H54 (cell line): Measurements from ENCODE around the gene LGR6.
"Not testable (repeated sequence)": the region's sequence is repeated elsewhere in the genome, so short reads cannot be mapped to it uniquely, and the experiment has no call there.

ENCODE experiments used
- DNase-seq: peaks from one replicate; pipeline ENCODE4 v3.0.0; 2011; ENCODE audit warnings: low spot score, mixed read lengths; ENCODE audit not compliant: insufficient read length
- FAIRE-seq: peaks from 3 replicates; lab custom pipeline; 2011; peaks lifted over from hg19 to GRCh38; lab: Jason Lieb, UNC
- POLR2A ChIP-seq: IDR thresholded peaks from 2 replicates; pipeline ENCODE4 v1.6.1; 2011; ENCODE audit warnings: low read depth, mild to moderate bottlenecking, low read length

Gene LGR6

DNA sequence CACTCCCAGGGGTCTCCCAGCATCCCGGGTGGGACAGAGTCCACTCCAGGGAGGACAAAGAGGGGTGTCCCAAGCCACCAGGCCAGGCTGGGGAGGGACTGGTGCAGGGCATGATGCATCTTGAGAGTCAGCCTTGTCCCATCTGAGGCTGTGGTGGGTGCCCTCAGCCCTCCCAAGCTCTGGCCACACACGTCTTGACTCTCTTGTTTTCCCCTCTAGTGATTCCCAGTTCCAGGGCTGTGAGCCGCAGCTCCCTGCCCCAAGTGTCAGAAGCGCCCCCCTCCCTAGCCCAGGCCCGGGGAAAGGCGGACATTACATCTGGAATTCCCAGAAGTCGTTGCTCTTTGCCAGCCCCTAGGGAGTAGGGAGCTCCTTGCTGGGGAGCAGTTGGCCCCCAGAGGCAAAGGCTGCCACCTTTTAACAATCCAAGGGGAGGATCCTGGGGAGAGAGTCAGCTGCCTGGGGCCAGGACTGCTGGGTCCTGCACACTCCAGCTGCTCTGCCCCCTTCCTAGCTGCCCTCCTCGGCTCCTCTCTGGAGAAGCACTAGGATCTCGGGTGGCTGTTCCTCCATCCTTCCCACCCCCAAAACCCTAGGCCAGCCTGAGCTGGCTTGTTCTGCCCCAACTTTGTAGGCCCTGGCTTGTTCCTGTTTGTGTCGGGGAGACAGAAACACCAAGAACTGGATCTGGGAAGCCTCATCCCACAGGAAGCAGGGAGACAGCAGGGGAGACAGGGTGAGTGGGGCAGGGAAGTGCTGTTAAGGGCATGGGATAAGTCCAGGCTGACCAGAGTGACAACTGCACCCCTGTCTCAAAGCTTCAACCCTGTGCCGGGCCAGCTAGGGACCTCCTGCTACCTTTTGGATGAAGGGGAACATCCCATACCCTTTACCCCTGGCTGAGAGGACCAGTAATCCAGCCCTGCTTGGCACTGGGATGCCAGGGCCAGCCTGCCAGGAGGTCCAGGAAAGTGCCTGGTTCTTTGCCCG, 30.0 kb upstream of the LGR6 start:
- no peak for TF ChIP-seq POLR2A
- DNase-seq (no peak), FAIRE-seq (no peak)

DNA sequence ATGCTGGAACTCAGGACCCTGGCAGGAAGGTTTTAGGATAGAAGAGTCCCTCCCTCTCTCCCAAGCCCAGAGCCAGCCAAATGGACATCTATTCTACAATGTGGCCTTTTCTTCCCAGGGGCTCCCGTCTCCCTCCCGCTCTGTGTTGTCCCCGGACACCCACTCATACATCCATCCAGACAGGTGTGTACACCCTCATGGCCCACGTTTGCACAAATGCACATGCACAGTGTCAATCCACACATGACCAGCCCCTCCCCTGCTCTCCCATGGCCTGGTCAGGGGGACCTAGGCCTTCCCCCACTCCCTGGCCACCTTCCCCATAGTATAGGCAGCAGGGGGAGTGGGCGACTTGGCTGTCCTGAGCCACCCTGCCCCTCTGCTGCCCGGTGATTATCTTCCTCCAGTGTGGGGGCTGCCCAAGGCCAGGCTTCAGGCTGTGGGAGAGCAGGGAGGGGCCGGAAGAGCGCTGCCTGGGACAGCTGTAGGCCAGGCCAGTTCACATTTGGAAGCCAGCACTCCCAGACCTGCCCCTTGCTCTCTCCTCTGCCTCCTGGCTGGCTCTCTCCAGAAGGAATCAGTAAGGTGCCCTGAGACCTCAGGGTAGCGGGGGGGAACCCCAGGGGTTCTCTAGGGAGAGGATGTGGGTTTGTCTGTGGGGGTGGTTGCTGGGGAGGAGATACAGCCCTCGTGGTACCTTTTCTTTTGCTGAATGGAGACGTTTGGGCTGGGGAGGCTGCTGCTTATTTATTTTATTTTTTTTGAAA, 29.1 kb upstream of the LGR6 start:
- no peak for TF ChIP-seq POLR2A
- no peak for FAIRE-seq
- no peak for DNase-seq

DNA sequence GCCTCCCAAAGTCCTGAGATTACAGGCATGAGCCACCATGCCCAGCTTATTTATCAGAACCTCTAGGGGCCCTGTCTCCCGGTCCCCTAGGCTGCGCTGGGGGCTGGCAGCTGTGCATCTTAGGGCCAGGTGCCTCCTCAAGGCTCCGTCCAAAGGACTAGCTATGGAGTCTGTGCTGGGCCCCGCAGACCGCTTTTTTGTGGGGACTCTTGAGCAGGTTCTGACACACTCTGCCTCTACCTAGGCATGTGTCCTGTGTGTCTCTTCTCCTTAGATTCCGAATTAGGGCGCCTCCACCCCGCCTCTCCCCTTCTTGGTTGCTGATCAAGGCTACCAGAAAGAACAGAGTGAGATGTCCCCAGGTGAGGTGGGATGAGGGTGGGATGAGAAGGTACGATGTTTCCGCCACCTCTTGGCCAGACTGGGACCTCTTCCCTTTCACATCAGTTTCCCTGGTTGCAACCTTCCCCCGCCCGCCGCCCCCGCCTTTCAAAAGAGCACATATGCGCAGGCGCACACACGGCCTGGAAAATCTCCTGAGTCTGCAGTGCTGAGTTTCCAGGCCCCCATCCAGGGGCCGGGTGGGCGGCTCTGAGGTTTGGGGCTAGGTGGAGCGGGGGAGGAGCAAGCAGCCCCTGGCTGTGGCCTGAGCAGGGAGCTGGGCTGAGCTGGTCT, 28.2 kb upstream of the LGR6 start:
- TF ChIP-seq POLR2A = no peak
- no peak for DNase-seq
- FAIRE-seq = no peak

DNA sequence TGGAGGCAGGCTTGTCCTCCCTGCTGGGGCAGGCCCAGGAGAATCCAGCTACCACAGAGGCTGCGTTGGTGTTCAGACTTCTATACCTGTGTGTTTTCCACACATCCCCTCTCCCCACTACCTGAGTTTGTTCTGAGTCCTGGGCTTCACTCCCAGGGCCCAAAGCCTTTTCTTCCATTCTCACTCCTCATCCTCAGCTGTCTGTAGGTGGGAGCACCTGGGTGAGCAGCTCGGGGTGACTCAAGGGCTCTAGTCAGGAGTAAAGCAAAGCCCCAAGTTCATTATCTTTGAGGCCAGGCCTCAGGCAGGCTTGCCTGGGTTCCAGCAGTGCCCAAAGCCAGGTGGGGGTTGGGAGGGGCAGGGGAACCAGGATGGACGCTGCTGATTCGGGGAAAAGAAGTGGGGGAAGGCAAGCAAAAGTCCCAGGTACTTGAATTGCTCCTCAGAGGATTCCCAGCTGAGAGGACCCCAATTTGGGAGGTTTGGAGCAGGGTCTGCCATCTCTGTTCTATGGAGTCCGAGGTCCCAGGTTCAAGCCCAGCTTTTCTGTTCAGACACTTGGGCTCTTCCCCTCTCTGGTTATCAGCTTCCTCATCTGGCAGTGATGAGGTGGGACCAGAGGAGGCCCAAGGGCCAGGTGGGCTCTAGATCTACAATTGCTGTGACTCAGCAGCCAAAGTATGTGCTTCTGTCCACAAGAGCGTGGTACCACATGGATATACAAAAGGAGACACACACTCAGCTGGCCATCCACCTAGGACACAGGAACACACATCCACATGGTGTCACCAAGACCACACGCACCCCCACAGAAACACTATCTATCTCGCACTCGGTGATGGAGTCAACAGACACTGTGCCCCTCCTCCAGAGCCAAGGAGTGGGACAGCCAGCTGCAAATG, 27.4 kb upstream of the LGR6 start:
- DNase-seq (no peak), FAIRE-seq (no peak)
- TF ChIP-seq POLR2A = peak; percentile 13; the same call in 1 of the 2 replicates

DNA sequence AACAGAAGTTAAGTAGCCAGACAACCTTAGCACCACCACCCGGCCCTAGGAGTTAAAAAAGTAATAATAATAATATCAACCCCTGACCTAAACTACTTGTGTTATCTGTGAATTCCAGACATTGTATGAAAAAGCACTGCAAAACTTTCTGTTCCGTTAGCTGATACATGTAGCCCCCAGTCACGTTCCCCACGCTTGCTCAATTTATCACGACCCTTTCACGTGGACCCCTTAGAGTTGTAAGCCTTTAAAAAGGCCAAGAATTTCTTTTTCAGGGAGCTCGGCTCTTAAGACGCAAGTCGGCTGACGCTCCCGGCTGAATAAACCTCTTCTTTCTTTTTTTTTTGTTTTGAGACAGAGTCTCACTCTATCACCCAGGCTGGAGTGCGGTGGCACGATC, 26.5 kb upstream of the LGR6 start:
- not testable (repeated sequence) for FAIRE-seq, DNase-seq

DNA sequence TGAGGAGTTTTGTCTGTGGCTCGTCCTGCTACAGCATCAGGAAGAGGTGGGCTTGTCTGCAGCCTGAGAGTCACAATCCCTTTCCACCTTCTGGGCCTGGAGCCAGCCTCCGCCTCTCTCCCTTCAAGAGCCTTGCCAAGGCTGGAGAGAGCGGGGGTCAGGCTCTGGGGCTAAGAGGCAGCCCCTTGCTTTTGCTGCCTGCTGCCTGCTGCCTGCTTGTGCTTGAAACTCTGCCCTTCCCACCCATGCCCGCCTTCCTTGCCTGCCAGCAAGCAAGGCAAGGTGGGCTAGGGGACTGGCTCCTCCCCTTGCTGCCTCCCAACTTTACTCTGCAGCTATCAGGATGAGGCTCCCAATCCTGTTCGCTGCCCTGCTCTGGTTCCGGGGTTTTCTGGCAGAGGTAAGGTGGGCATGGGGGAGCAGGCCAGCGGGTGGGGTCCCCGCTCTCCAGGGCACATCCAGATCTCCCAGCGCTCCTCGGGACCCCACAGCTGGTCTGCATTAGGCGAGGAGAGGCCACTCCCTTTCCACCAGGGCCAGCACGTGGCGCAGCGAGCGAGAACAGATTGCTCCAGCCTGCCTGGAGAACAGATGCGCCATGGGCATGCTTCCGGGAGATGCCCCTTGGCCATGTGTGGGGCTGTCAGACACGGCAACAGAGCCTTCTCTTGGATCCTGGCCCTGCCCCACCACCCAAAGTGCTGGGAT, 25.7 kb upstream of the LGR6 start:
- no peak for TF ChIP-seq POLR2A
- DNase-seq (no peak), FAIRE-seq (no peak)

DNA sequence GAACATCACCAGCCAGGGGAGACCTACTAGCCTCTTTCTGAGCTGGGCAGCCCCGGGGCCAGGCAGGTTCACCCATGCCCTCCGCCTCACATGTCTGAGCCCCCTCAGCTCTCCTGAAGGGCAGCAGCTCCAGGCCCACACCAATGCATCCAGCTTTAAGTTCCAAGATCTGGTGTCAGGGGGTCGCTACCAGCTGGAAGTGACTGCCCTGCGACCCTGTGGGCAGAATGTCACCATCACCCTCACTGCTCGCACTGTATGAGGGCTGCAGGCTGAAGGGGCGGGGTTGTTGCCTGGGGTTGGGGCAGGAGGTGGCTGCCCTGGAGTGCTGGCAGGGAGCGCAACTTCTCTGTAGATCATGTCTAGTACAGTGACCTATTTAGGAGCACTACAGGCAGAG, 24.7 kb upstream of the LGR6 start:
- no peak for TF ChIP-seq POLR2A
- FAIRE-seq (no peak), DNase-seq (no peak)

DNA sequence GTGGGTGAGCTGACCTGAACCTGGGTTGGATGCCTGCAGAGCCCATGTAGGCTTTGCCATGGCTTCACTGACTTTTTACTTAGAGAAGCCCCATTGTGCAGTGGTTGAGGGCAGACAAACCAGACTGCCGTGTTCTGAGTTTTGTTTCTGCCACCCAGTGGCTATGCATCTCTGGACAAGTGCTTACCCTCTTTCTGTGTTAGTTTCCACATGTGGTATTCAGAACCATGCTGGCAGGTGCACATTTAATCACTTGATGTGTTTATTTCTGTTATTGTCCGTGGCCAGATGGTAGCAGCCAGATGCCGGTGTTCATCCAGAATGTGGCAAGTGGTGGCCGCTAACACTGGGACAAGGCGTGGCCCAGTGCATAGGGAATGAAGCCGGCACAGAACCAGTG, 22.9 kb upstream of the LGR6 start:
- DNase-seq (no peak), FAIRE-seq (no peak)
- no peak for TF ChIP-seq POLR2A

DNA sequence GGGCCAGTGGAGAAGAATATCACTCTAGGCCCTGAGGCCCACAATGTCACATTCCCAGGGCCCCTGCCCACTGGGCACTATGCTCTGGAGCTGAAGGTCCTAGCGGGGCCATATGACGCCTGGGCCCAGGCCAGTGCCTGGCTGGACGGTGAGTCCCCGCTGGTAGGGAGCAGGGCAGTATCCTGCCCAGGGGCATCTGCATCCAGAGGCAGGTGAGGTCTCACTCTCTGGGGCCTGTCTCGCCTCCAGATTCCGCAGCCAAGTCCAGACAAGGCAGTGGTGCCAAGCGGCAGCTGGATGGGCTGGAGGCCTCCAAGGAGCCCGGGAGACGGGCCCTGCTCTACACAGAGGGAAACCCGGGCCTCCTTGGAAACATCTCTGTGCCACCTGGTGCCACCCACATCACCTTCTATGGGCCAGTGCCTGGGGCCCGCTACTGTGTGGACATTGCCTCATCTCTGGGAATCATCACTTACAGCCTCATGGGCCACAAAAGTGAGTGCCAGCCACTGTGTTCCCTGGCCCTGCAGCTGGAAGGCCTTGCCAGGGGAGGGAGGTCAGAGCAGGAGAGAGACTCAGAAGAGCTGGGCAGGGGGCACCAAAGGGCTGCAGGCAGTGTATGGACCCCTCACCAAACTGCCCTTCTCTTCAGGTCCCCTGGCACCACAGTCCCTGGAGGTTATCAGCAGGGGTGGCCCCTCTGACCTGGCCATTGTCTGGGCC, 22.1 kb upstream of the LGR6 start:
- FAIRE-seq = no peak
- no peak for DNase-seq
- no peak for TF ChIP-seq POLR2A

DNA sequence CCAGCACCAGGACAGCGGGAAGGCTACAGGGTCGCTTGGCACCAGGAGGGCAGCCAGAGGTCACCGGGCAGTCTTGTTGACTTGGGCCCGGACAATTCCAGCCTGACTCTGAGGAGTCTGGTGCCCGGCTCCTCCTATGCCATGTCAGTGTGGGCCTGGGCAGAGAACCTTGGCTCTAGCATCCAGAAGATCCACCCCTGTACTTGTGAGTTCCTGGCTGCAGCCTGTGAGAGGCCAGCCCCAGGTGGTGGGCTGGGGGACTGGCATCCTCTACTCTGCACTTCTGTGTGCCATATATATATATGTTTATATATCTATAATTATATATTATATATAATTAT, 21.6 kb upstream of the LGR6 start:
- FAIRE-seq (no peak), DNase-seq (no peak)
- TF ChIP-seq POLR2A = no peak

DNA sequence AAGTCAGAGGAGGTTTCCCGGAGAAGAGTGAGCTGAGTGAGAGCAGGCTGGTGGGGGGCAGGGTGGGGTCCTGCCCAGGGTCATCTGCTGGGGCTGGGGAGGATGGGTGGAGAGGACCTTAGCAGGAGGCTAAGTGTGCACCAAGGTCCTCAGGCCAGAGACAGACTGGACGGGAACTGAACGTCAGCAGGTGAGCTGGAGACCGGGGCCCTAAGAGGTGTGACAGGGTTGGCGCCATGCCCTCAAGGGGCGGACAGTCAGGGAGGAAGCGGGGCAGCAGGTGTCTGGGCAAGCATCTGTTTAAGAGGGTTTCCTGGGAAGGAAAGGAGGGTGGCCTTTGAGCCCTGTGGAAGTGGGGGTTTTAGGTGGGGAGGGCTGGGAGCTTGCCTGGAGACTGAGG, 19.6 kb upstream of the LGR6 start:
- no peak for FAIRE-seq
- no peak for TF ChIP-seq POLR2A
- no peak for DNase-seq

DNA sequence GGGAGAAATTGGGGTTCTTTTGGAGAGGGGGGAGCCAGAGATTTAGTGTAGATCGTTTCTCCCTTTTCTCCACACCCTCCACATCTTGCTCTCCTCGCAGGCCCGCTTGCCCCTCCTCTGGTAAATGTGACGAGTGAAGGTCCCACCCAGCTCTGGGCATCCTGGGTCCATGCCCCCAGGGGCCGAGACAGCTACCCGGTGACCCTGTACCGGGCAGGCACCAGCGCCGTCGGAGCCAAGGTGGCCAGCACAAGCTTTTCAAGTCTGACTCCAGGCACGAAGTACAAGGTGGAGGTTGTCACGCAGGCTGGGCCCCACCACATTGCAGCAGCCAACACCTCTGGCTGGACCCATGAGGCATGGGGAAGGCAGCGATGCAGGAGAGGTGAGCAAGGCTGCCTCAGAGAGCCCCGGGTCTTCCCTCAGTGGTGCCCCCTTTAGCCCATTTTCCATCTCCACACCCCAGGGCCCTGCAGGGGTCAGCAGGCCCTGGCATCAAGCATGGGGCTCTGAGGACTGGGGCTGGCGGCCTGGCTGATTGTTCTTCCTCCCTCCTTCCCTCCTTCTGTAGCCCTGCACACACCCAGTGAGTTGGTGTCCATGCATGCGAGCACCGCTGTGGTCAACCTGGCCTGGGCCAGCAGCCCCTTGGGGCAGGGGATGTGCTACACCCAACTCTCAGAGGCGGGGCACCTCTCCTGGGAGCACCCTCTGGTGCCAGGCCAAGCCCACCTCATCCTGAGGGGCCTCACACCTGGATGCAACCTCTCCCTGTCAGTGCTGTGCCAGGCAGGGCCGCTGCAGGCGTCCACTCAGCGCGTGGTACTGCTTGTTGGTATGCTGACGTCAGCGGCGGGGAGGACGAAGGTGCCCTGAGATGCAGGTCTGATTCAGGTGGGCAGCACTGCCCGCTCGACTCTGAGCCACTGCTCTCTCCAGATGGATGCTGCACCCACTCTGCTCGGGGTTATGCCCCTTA, 16.4 kb upstream of the LGR6 start:
- FAIRE-seq = no peak
- no peak for DNase-seq
- TF ChIP-seq POLR2A = no peak
